Hematopoietic multipotent progenitor cell treated with erythropoietin and hydrocortisone succinate and interleukin-3 and kit ligand, for 6 days (in vitro differentiated cells): ENCODE results near the gene RD3L.
"Not testable (repeated sequence)": the region's sequence is repeated elsewhere in the genome, so short reads cannot be mapped to it uniquely, and the experiment has no call there.

Experiments used
- DNase-seq: peaks from one replicate; pipeline ENCODE4 v3.0.0-alpha.2; 2015

RD3L gene

GRCh38 chr14:103927566-103927965 lies 14.8 kb downstream of the RD3L start:
- DNase-seq, result no peak

- peak; percentile 49 for DNase-seq
Observed at GRCh38 chr14:103925316-103925715, 17.0 kb downstream of the RD3L start.

- DNase-seq, result peak; percentile 91
Observed at GRCh38 chr14:103923863-103924262, 18.5 kb downstream of the RD3L start.

- DNase-seq, result not testable (repeated sequence)
Observed at GRCh38 chr14:103921855-103922200, 20.5 kb downstream of the RD3L start.

GRCh38 chr14:103920981-103921854 lies 21.1 kb downstream of the RD3L start:
- peak; percentile 94 for DNase-seq

GRCh38 chr14:103916636-103917262 lies 25.6 kb downstream of the RD3L start:
- no peak for DNase-seq

GRCh38 chr14:103915616-103916015 lies 26.7 kb downstream of the RD3L start:
- DNase-seq, result no peak

- DNase-seq, result no peak
Observed at GRCh38 chr14:103910984-103911383, 31.3 kb downstream of the RD3L start.

GRCh38 chr14:103910262-103910935 lies 31.9 kb downstream of the RD3L start:
- peak; percentile 87 for DNase-seq

- DNase-seq, result no peak
Observed at GRCh38 chr14:103909531-103910261, 32.6 kb downstream of the RD3L start.

GRCh38 chr14:103908580-103908979 lies 33.7 kb downstream of the RD3L start:
- DNase-seq, result no peak

- DNase-seq, result peak; percentile 77
Observed at GRCh38 chr14:103905842-103906456, 36.4 kb downstream of the RD3L start.

GRCh38 chr14:103904493-103905107 lies 37.7 kb downstream of the RD3L start:
- DNase-seq, result no peak

- no peak for DNase-seq
Observed at GRCh38 chr14:103899833-103900232, 42.5 kb downstream of the RD3L start.

- no peak for DNase-seq
Observed at GRCh38 chr14:103899316-103899715, 43.0 kb downstream of the RD3L start.

- DNase-seq, result no peak
Observed at GRCh38 chr14:103898711-103899110, 43.6 kb downstream of the RD3L start.

- DNase-seq, result no peak
Observed at GRCh38 chr14:103898204-103898603, 44.1 kb downstream of the RD3L start.

- no peak for DNase-seq
Observed at GRCh38 chr14:103897075-103897947, 45.0 kb downstream of the RD3L start.

GRCh38 chr14:103896578-103896977 lies 45.8 kb downstream of the RD3L start:
- DNase-seq, result no peak

- no peak for DNase-seq
Observed at GRCh38 chr14:103894723-103895059, 47.6 kb downstream of the RD3L start.

GRCh38 chr14:103894034-103894722 lies 48.2 kb downstream of the RD3L start:
- DNase-seq, result no peak
